ENCODE data around the gene SCUBE1. TPM values are rescaled to one million over a fixed set of nuclear protein-coding genes. Genes with fewer than 3 reads are reported as not detected.
A peak's percentile ranks its signal among the peaks of the same experiment; 100 is the strongest.

The SCUBE1 gene
- total and polyA plus RNA-seq, 2 donors from 2014 or later, result 2.3 to 7.1 TPM

DNA sequence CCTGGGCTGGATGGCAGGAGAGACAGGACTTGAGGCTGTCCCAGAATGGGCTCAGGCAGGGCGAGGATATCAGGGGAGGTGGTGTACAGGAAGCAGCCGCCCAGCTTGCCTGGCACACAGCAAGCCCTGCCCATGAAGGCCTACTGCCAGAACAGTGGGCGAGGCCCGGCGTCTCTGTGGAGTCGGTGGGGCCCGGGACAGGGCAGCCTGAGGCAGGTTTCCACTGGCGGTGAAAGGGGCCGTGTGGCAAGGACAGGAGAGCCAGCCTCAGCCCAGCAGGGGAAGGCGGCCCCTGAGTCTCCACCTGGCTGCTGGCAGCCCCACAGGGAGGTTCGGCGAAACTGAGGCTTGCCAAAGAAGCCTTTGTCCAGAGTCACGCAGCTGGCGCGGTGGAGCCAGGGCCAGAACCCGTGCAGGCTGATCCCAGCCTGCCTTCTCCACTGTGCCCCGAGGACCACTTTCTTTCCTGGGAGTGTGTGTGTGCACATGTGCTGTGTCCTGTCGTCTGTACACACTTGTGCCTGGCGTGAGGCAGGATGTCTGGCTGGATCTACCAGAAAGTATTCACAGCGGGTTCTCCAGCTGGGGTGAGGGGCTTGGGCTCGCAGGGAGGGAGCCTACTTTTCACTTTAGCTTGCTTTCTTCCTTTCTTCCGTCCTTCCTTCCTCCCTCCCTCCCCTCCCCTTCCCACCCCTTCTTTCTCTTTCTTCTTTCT lies 190.7 kb downstream of the SCUBE1 start:
- H3K4me1 ChIP-seq (ENCODE audit: control insufficient read depth in 2 of 3, insufficient read depth in 2 of 3, low read depth in 1 of 3, low read length in 3 of 3), result peaks cover 0 to 17% (median 5%) of the 10 kb centered on the region in 3 donors
- H3K36me3 ChIP-seq (ENCODE audit: control insufficient read depth in 2 of 3, insufficient read depth in 3 of 3, low read length in 3 of 3), result no peaks in the 10 kb centered on the region
- H3K9me3 ChIP-seq (ENCODE audit: control insufficient read depth in 2 of 3, insufficient read depth in 1 of 3, low read length in 3 of 3), result no peaks in the 10 kb centered on the region
- peak overlapping the region; percentile 74 to 87 for H3K27ac ChIP-seq (ENCODE audit: low read depth in 2 of 2, low read length in 2 of 2)
- intact Hi-C loops (cut with DNase I), result no loop called here
- peak overlapping the region in 2 of 3 donors; percentile 65 to 77 for H3K9ac ChIP-seq (ENCODE audit: low read length in 3 of 3)
- no peaks in the 10 kb centered on the region for H3K27me3 ChIP-seq (ENCODE audit: control insufficient read depth, insufficient read depth, low read length)
- FAIRE-seq (no peak), DNase-seq (peak in 3 of 5 donors; percentile 31 to 93 (median 57))
- peak overlapping the region; percentile 11 to 69 (median 66) for H3K4me3 ChIP-seq (ENCODE audit: low read length in 3 of 3)
- TF ChIP-seq, protein P1, sequence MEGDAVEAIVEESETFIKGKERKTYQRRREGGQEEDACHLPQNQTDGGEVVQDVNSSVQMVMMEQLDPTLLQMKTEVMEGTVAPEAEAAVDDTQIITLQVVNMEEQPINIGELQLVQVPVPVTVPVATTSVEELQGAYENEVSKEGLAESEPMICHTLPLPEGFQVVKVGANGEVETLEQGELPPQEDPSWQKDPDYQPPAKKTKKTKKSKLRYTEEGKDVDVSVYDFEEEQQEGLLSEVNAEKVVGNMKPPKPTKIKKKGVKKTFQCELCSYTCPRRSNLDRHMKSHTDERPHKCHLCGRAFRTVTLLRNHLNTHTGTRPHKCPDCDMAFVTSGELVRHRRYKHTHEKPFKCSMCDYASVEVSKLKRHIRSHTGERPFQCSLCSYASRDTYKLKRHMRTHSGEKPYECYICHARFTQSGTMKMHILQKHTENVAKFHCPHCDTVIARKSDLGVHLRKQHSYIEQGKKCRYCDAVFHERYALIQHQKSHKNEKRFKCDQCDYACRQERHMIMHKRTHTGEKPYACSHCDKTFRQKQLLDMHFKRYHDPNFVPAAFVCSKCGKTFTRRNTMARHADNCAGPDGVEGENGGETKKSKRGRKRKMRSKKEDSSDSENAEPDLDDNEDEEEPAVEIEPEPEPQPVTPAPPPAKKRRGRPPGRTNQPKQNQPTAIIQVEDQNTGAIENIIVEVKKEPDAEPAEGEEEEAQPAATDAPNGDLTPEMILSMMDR (IDR thresholded peaks at IDR 0.05; ENCODE audit: borderline replicate concordance, extremely low read depth, insufficient read depth), result no peak

DNA sequence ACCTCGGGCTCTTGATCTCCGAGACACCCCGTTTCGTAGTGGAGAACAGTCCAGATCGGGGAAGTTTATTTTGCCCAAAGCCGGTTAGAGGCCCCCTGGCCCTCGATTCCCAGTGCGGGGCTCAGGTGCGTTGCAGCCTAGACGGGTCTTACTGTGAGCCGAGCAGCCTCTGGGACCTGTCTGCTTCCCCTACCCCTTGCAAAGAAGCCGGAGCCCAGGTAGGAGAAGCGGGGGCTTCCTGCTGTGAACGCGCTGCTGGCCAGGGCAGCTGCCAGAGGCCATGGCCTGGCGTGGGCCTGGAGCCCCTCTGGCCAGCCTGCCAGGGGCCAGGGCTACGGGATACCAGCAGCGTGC lies 191.2 kb downstream of the SCUBE1 start:
- H3K9ac ChIP-seq (ENCODE audit: low read length in 3 of 3), result peak overlapping the region in 2 of 3 donors; percentile 65 to 77
- peaks cover 0 to 17% (median 5%) of the 10 kb centered on the region in 3 donors for H3K4me1 ChIP-seq (ENCODE audit: control insufficient read depth in 2 of 3, insufficient read depth in 2 of 3, low read depth in 1 of 3, low read length in 3 of 3)
- no peak for DNase-seq
- no peak for FAIRE-seq
- H3K9me3 ChIP-seq (ENCODE audit: control insufficient read depth in 2 of 3, insufficient read depth in 1 of 3, low read length in 3 of 3), result no peaks in the 10 kb centered on the region
- H3K27me3 ChIP-seq (ENCODE audit: control insufficient read depth, insufficient read depth, low read length), result no peaks in the 10 kb centered on the region
- H3K4me3 ChIP-seq (ENCODE audit: low read length in 3 of 3), result peak overlapping the region; percentile 33 to 69 (median 66)
- H3K36me3 ChIP-seq (ENCODE audit: control insufficient read depth in 2 of 3, insufficient read depth in 3 of 3, low read length in 3 of 3), result no peaks in the 10 kb centered on the region
- intact Hi-C loops (cut with DNase I), result no loop called here
- TF ChIP-seq, protein P1 (IDR thresholded peaks at IDR 0.05; ENCODE audit: borderline replicate concordance, extremely low read depth, insufficient read depth), result no peak
- H3K27ac ChIP-seq (ENCODE audit: low read depth in 2 of 2, low read length in 2 of 2), result peak overlapping the region; percentile 74 to 87

DNA sequence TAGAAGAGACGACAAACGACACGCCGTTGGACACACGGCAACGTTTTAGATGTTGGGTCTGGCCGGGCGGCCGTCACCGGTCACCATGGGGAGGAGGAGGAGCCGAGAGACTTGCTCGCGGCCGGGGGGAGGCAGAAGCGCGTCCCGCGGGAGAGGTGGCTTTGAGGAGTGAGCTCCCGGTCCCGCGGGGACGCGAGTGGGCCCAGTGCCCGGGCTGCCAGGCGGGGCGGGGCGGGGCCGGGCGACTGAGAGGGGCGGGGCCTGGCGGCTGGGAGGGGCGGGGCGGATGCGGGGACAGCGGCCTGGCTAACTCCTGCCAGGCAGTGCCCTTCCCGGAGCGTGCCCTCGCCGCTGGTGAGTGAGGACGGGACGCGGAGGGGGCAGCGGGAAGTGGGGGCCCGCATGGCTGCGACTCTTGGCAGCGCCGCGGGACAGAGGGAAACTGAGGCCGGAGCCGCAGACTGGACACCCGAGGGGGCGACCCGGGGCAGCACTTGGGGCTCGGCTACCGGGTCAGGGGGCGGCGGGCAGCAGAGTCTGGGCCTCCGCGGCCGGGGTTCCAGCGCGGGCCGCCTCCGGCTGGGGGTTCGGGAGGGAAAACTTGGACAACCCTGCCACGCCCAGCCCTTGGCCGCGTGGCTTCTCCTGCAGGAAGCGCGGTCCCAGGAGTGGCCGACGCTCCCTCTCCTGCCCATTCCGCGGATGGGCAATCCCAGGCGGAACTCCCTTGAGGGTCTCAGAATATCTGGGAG lies 191.7 kb downstream of the SCUBE1 start, which contains the start of gene TSPO:
TSS of gene TSPO (plus strand) at position 309 of the 752 bp plus-strand sequence. CDS start 7,680 bp downstream, outside the sequence.
- H3K9ac ChIP-seq (ENCODE audit: low read length in 3 of 3), result peak within 1 kb of the TSS in 2 of 3 donors; percentile 65 to 77
- H3K27me3 ChIP-seq (ENCODE audit: control insufficient read depth, insufficient read depth, low read length), result no peaks in the 10 kb centered on the region
- H3K27ac ChIP-seq (ENCODE audit: low read depth in 2 of 2, low read length in 2 of 2), result peak within 1 kb of the TSS; percentile 74 to 87
- FAIRE-seq (no peak), DNase-seq (peak; percentile 36 to 95 (median 63))
- intact Hi-C loops (cut with DNase I), result no loop called here
- TF ChIP-seq, protein P1 (IDR thresholded peaks at IDR 0.05; ENCODE audit: borderline replicate concordance, extremely low read depth, insufficient read depth), result no peak
- H3K4me3 ChIP-seq (ENCODE audit: low read length in 3 of 3), result peak within 1 kb of the TSS; percentile 56 to 69 (median 67)
- no peaks in the 10 kb centered on the region for H3K9me3 ChIP-seq (ENCODE audit: control insufficient read depth in 2 of 3, insufficient read depth in 1 of 3, low read length in 3 of 3)
- H3K36me3 ChIP-seq (ENCODE audit: control insufficient read depth in 2 of 3, insufficient read depth in 3 of 3, low read length in 3 of 3), result no peaks in the 10 kb centered on the region
- peaks cover 0 to 17% (median 5%) of the 10 kb centered on the region in 3 donors for H3K4me1 ChIP-seq (ENCODE audit: control insufficient read depth in 2 of 3, insufficient read depth in 2 of 3, low read depth in 1 of 3, low read length in 3 of 3)

Measured in kidney (tissue), 14 donors.